Stimulated activated CD4-positive, alpha-beta T cell treated with anti-CD3 and anti-CD28 coated beads, Interleukin-1b, Interleukin-23, amount 100 ng/mL, for 24 hours (primary cell): Measurements from ENCODE around the gene RDH12.
"Not testable (repeated sequence)": the region's sequence is repeated elsewhere in the genome, so short reads cannot be mapped to it uniquely, and the experiment has no call there.

Experiments used
- DNase-seq, 4 experiments: peaks; one replicate each; pipeline ENCODE4 v3.0.0-alpha.2; 2020; ENCODE audit warnings: low read depth in 4 of 4, low spot score in 1 of 4

Gene RDH12

DNA sequence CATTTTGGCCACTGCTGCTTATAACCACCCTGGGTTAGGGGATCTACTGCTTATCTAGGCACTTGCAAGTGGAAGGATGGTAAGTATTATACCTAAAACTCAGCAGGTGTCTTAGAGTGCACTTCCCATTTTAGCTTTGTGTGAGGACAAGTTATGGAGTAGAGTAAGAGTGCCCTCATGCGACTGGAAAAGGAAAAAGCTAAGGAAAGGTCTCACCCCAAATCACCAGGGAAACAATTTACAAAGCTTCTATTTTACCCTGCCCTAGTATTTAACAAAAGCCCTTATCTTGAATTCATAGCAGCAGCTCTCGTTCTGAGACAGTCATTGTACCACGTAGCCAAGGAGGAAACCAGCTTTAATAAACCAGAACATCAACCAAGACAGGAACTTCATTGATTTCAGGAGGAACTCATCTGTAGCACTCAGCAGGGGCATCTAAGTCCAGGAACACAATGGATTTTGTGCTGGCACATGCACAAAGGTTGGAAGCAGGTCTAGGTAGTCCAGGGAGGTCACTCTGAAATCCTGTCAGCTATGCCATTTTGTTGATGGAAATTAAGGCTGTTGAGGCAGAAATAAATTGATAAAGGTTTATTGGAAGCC, 2.9 kb downstream of the RDH12 start:
- DNase-seq, result peak in 1 of 4 experiments; percentile 4

DNA sequence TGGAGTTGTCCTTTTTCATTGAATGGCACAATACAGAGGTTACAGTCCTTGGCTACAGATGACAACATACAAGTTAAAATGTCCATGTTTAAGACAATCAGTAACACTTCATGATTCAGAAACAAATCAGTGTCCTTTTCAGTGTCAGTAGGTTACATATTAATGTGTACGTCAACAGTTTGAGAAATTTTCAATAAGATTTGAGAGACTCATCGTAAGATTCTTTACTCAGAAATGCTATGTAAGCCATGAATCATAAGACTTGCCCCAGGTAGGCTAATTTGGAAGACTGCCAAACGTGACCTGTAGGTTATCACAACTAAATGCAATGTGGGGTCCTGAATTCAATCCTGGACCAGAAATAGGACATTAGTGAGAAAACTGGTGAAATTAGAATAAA, 3.5 kb downstream of the RDH12 start:
- no peak for DNase-seq

DNA sequence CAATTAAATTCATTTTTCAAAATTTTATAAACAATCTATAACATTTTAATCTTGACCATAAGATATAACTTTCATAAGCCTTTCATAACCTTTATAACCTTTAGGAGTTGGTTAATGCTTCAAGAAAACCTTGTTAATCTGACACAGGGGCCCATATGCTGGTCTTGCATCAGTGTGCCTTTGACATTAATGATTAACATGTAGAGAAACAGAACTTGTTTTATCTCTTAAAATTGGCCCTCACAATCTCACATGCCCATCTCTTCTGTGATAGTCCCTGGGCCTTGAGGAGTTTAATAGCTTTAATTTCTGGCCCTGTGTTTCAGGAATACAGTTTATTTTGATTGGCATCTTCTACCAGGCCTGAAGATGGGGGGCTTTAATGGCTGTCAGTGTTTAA, 7.7 kb downstream of the RDH12 start:
- not testable (repeated sequence) for DNase-seq

DNA sequence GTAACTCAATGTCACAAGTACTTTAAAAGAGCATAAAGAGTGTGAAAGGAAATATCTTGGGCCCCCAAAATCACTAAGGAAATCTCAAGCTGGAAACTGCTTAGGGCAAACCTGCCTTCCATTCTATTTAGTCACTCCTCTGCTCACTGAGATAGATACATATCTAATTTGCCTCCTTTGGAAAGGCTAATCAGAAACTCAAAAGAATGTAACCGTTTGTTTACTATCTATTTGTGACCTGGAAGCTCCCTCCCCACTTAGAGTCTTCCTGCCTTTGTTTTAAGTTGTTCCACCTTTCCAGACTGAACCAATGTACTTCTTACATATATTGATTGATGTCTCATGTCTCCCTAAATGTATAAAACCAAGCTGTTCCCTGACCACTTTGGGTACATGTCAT, 8.1 kb downstream of the RDH12 start:
- DNase-seq, result not testable (repeated sequence)

DNA sequence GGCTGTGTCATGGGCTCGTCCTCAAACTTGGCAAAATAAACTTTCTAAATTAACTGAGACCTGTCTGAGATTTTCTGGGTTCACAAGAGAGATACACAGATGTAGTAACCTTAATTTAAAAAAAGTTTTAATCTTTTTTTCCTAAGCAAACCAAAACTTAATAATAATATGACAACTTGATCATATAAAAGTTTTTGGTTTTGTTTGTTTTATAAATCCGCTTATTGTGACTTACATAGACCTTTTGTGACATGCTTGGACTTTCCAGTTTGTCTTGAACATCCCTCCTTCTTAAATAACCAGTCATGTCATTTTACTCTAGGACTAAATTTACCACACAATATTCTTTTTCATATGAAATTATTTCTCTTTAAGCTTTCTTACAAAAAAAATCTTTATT, 8.5 kb downstream of the RDH12 start:
- DNase-seq, result no peak

DNA sequence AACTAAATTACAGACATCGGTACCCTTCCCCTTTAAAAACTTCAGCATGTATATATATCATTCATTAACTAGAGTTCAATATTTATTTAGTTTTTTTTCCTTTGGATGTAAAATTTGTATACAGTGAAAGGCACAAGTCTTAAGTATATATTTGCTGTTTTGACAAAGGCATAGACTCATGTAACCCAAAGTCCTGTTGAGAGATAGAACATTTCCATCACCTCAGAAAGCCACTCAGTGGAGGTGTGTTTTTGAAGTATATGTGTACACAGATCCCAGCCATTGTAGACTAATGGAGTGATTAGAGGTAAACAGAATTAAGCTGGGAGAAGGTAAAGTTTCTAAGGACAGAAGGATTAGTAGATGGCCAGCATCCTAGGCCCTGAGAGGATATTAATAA, 15.4 kb downstream of the RDH12 start:
- no peak for DNase-seq

DNA sequence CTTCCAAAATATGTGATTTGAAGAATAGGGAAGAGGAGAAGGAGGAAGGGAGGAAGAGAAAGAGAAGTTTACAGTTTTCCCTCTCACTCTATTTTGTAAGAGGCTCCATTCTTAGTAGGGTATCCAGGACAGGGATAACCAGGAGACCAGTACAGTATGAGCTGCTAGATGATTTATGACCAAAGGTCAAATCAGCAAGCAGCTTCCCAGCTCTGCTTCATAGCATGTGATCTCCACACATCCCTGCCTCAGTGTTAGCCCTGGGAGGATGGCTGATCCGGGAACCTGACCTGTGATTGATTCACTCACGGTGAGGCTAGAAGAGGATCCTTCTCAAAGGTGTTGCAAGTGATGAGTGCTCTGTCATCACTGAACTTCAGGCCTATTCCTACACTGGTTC, 16.6 kb downstream of the RDH12 start:
- DNase-seq, result no peak

DNA sequence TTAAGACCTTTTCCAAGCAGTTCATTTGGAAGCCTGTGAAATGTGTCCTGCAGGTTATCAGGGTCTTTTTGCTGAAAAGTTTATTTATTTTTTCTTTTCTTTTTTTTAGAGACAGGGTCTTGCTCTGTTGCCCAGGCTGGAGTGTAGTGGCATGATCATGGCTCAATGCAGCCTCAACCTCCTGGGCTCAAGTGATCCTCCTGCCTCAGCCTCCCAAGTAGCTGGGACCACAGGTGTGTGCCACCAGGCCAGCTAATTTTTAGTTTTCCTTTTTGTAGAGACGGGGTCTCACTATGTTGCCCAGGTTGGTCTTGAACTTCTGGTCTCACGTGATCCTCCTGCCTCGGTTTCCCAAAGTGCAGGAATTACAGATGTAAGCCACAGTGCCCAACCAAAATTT, 17.7 kb downstream of the RDH12 start:
- DNase-seq, result not testable (repeated sequence)

DNA sequence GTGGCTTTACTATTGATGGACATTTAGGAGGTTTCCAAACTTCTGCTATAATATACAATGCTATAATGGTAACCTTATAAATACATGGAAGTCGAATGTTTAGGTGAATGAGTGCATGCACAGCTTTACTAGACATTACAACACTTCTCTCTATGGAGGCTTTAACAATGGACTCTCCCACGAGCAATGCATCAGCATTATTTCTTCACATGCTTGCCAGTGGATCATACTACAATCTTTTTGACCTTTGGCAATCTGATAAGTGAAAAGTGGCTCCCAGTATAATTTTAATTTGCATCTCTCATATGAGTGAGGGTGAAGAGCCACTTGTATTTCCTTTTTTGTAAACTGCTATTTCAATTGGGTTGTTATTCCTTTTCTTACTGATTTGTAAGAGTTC, 18.2 kb downstream of the RDH12 start:
- no peak for DNase-seq

DNA sequence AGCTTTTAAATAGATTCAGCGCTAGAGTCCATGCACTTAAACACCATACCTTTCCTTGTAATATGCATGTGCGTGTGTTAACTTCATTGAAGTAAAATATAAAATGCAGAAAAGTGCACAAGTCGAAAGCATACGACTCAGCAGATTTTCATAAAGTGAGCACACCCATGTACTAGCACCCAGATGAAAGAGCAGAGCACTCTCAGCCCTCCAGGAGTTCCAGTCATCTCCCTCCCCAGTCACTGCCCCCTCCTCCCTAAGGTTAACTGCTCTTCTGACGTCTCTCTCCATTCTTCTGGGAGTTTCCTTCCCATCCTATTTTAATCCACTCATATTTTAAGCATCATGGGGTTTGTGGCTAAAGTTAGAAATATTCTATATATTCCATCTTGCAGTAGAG, 20.2 kb downstream of the RDH12 start:
- DNase-seq, result no peak

DNA sequence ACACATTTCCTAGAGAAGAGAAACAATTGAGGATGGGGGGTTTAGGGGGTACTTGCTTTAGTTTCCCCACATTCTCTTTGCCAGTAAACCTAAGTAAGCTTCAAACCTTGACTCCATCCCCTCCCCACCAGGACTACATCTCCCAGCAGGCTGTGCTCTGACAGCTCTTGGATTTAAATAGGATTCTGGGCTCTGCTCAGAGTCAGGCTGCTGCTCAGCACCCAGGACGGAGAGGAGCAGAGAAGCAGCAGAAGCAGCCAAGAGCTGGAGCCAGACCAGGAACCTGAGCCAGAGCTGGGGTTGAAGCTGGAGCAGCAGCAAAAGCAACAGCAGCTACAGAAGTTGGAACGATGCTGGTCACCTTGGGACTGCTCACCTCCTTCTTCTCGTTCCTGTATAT, 20.6 kb downstream of the RDH12 start:
- DNase-seq, result no peak

DNA sequence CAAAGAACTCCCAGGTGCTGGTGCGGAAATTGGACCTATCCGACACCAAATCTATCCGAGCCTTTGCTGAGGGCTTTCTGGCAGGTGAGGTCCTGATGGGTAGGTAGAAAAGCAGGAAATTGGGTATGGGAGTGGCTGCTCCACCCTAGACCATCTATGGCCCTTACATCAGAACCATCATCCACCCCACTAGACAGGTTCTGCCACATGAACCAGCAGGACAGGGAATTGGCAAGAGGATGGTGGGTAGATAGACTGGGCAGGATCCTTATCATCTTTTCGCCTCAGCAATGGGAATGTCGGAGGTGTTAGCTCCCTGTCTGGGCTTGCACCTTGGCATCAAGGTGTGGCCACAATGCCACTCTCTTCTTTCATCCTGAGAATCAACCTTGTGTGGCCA, 23.5 kb downstream of the RDH12 start:
- DNase-seq, result no peak

DNA sequence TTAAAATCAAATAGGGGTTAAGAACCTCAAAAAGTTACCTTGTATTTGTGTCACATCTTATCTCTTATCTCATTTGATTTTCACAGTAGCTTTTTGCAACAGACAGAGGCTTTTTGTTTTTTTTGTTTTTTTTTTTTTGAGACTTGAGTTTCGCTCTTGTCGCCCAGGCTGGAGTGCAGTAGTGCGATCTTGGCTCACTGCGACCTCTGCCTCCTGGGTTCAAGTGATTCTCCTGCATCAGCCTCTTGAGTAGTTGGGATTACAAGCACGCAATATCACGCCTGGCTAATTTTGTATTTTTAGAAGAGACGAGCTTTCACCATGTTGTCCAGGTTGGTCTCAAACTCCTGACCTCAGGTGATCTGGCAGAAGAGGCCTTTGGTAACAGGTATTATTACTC, 25.7 kb downstream of the RDH12 start:
- no peak for DNase-seq

DNA sequence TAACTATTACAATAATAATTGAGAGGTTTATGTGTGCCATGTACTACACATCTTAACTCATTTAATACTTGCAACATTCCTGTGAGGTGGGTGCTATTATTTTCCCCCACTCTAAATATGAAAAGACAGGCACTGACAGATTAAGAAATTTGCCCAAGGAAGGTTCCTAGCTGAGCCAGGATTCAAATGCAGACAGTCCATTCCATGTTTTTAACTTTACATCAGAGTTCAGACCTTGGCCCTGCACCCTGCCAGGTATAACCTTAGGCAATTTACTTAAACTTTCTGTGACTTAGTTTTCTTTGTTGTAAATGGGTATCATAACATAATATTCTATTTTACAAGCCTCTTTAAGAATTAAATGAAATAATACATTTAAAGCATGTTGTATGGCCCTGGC, 26.6 kb downstream of the RDH12 start:
- DNase-seq, result no peak

DNA sequence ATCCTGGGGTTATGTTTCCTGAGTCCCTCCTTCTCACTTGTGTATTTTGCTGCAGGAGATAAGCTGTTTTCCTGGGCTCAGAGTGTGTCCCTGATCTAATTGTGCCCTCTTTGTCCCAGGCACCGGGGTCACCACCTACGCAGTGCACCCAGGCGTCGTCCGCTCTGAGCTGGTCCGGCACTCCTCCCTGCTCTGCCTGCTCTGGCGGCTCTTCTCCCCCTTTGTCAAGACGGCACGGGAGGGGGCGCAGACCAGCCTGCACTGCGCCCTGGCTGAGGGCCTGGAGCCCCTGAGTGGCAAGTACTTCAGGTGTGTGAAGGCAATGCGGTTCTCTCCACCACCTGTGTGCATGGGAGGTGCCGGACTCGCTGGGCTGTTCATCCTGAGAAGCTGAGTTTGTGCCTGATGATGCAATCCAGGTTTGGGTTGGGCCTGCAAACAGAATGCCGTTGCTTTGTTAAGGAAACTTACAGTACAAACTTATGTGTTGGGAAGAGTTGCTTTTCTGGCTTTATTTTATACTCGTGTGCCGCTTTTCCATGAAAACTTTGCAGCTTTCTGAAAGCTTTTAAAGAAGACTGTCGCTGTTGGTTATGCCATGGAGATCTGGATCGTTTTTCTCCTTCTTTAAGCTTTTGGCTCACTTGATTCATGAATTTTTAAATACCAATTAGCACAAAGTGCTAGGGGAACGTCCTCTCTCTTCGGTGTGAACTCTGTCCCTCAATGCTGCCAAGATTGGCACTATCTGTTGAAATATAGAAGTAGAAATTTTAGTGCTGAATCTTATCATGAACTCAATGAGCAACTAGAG, 27.6 kb downstream of the RDH12 start:
- no peak for DNase-seq

DNA sequence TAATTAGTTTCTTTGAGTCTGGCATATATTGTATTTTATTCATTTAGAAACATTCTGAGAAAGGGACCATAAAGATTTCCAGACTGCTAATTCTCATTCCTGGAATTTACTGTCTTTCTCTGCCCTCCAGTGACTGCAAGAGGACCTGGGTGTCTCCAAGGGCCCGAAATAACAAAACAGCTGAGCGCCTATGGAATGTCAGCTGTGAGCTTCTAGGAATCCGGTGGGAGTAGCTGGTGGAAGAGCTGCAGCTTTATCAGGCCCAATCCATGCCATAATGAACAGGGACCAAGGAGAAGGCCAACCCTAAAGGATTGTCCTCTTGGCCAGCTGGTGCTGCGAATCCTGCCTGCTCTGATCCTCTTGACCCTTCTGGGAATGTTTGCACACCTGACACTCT, 31.9 kb downstream of the RDH12 start:
- no peak for DNase-seq

DNA sequence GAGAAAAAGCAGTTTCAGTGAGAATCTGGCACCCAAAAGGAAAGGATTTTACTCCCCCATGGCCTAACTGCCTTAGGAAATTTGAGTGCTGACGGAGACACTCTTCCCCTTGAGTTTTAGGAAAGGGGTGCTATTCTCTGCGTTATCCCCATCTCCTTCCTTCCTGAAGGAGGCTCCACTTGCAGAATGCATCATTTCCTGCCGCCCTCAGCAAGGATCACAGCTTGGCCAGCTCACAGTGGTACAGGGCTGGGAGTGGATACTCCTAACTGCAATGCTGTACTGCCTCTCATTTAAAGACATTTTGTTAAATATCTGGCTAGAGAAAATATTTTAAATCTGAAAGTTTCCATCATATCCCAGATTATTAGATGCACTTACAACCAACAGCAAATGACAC, 33.0 kb downstream of the RDH12 start:
- DNase-seq, result no peak

DNA sequence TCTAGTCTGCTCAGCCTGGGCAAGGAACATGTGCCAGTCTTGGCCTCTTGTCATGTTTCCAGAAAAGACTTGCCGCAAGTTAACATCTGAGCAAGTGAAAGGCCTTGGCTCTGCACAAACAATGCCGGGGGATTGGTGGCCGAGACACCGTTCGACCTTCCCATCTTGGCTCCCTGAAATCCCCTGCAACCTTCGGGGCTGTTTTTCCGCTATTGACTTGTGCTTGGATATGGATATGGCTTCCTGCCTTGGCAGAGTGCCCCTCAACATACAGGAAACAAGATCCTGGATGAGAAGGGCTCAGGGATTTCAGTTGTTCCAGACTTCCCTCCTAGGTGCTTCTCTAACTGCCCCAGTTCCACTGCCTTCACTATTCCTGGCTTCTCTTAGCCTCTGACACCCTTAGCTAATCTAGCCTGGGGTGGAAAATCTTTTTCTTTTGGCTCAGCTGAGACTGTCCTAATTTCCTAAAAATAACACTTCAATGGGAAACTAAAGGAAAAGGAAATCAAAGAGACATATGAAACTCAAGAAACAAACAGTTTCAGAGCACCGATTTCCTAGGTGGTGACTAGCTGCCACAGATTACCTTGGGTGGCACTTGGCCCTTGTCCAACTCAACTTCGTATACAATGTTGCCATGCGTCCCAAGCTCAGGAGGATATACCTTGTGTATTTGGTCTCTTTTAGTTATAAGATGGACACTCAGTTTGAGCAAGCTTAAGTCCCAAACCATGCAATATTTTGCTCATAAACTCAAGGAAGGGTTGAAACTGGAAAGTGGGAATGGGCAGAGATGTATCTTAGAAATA, 33.9 kb downstream of the RDH12 start:
- no peak for DNase-seq

DNA sequence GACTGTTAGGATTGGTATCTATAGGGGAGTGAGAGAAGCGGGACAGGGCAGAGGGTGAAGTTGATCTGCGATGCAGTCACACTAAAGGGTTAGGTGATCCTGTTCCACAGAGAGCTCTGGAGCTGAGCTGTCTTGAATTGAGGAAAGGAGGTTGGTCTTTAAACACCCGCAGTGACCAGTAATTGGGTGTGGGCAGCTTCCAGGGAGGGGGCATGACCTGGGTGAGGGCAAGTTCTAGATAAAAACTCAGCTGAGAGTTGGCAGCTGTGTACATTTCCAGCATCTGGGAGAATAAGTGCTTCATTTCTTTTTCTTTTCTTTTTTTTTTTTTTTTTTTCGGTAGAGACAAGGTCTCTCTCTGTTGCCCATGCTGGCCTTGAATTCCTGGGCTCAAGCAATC, 35.1 kb downstream of the RDH12 start:
- DNase-seq, result no peak

DNA sequence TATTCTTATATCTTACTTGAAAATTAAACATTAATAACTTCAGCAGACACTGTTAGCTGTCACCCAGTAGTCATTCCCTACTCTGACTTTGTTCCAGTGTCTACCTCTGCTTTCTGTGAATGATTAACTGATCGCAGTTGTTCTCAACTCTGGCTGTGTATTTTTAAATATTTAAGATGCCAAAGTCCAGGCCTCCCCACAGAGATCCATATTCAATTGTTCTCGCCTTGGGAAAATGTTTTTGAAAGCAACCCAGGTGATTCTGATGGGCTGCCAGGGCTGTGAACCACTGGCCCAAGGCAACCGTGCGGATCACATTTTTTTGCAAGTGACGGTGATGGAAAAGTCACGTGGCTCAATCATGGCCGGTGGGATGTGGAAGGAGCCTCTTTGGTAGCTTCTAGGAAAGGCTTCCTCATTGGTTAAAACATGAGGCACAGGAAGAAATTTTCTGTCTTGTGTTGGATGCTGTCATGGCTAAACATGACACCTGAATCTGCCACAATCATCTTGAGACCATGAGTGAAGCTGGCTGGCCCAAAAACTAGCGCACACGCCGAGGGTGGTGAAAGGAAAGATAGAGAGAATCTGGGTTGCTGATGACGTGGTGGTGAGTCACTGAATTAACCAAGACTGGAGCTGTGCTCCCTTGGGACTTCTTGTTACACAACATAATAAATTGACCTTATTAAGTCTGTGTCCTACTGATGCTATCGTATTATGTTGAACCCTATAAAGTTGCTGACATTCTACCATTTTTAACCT, 37.2 kb downstream of the RDH12 start:
- no peak for DNase-seq

DNA sequence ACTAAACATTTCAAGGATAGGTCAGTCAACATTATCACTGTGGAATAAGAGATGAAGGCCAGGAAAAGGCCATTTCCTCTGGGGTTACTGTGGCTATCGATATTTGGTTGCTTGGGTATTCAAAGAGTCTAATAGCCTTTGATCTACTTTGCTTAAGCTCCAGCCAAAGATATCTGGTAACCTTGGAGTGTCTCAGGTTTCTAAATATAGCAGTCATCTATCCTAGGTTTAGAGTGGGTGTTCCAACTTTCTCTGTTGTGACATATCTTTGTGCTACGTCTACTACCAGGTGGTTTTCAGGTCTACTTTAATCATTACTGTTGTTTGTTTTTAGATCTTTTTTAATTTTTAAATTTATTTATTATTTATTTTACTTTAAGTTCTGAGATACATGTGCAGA, 42.4 kb downstream of the RDH12 start:
- no peak for DNase-seq
